ENCODE measurements around the gene HPSE2. TPM values are rescaled to one million over a fixed set of nuclear protein-coding genes. Genes with fewer than 3 reads are reported as not detected.

HPSE2 gene
- total and polyA plus RNA-seq, 2 of the 13 experiments (the other 11 are each of a cell fraction or from before 2014, with no cell fraction given) = 0.01 TPM; not detected in 1

- TF ChIP-seq PBX2 (CRISPR knock-in tag; IDR thresholded peaks at IDR 0.05) (no peak), ARID5B (CRISPR knock-in tag; IDR thresholded peaks at IDR 0.05) (no peak)
- TF ChIP-seq, protein P1, sequence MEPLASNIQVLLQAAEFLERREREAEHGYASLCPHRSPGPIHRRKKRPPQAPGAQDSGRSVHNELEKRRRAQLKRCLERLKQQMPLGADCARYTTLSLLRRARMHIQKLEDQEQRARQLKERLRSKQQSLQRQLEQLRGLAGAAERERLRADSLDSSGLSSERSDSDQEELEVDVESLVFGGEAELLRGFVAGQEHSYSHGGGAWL (CRISPR knock-in tag; IDR thresholded peaks at IDR 0.05) = no peak
Observed at GRCh38 chr10:98832738-98833137, 402.9 kb downstream of the HPSE2 start (continued).

- H3K9me3 ChIP-seq (ENCODE audit: low read length) = no peaks in the 10 kb centered on the region
- BruUV-seq (replicated peaks) = no TSS peak
- H3K36me3 ChIP-seq (replicated peaks in 1 of 2; ENCODE audit: control insufficient read depth in 1 of 2, insufficient read depth in 2 of 2, low read length in 2 of 2) = no peaks in the 10 kb centered on the region
- H3K9ac ChIP-seq (ENCODE audit: insufficient read depth, low read depth, low read length) = no peak overlapping the region
- no peaks in the 10 kb centered on the region for H4K20me1 ChIP-seq (ENCODE audit: insufficient read depth, low read length)
- H3K4me2 ChIP-seq (ENCODE audit: low read depth, low read length) = no peak overlapping the region
- no peaks in the 10 kb centered on the region for H3K4me1 ChIP-seq (ENCODE audit: insufficient read depth, low read length)
- FAIRE-seq (no peak), DNase-seq (ENCODE audit: low spot score) (no peak), ATAC-seq (no peak)
- no peaks in the 10 kb centered on the region for H3K79me2 ChIP-seq (ENCODE audit: insufficient read depth, low read length)
- intact Hi-C loops (cut with micrococcal nuclease; ENCODE audit: unreplicated experiment) (no loop called here), in situ Hi-C loops (cut with HindIII; ENCODE audit: extremely low pct_ligation_motif_present, low pct_unique_long_range_greater_than_20kb) (no loop called here)
- ChIA-PET POLR2A (no interaction called here), CTCF (ENCODE audit: low intra/inter-chr PET ratio, low total read pairs) (no interaction called here)
- H3K27ac ChIP-seq (ENCODE audit: extremely low read length, insufficient read depth, low read length) = no peak overlapping the region
- no peak for TF ChIP-seq SMYD3 (CRISPR knock-in tag; IDR thresholded peaks at IDR 0.05)
- no peak for TF ChIP-seq ETV6 (CRISPR knock-in tag; conservative IDR thresholded peaks at IDR 0.05)
- no peak for TF ChIP-seq POGK (CRISPR knock-in tag; conservative IDR thresholded peaks at IDR 0.05)
- TF ChIP-seq, protein P2, sequence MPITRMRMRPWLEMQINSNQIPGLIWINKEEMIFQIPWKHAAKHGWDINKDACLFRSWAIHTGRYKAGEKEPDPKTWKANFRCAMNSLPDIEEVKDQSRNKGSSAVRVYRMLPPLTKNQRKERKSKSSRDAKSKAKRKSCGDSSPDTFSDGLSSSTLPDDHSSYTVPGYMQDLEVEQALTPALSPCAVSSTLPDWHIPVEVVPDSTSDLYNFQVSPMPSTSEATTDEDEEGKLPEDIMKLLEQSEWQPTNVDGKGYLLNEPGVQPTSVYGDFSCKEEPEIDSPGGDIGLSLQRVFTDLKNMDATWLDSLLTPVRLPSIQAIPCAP (CRISPR knock-in tag; IDR thresholded peaks at IDR 0.05; ENCODE audit: low read depth) = no peak
- TF ChIP-seq ZNF205 (CRISPR knock-in tag; IDR thresholded peaks at IDR 0.05) = no peak
- TF ChIP-seq MAZ (IDR thresholded peaks at IDR 0.05; ENCODE audit: borderline replicate concordance, low read depth, low read length) = no peak
- no peak for TF ChIP-seq MAZ (CRISPR knock-in tag; IDR thresholded peaks at IDR 0.05; ENCODE audit: low read depth)
- WGBS (ENCODE audit: low lambda C conversion rate) = 4% methylated on average over 3 of the region's 3 CpGs
- no peak overlapping the region for H2AFZ ChIP-seq (ENCODE audit: low read length)
- no peaks in the 10 kb centered on the region for H3K27me3 ChIP-seq (ENCODE audit: control insufficient read depth in 1 of 2, insufficient read depth in 2 of 2, low read length in 2 of 2)
- H3K4me3 ChIP-seq (replicated peaks in 1 of 3; ENCODE audit: insufficient read depth in 1 of 3, low read depth in 2 of 3, low read length in 3 of 3) = no peak overlapping the region
Observed at GRCh38 chr10:98832196-98832595, 403.5 kb downstream of the HPSE2 start.
